Endothelial cell of umbilical vein (primary cell): ENCODE measurements around the gene TUSC2. TPM values are rescaled to one million over a fixed set of nuclear protein-coding genes. Genes with fewer than 3 reads are reported as not detected.

Experiments used
- BruUV-seq: library from RNA; stranded (reverse); fragments of 400-500 nt; replicated peaks from 2 replicates; lab custom pipeline; 2021; lab: Mats Ljungman, UMichigan
- CTCF ChIA-PET: fragments of 300-600, 350-600 bp; sonication (Branson Sonifier 250); formaldehyde crosslinking; loops from one replicate; lab custom pipeline; 2021; ENCODE audit warnings: antibody characterized with exemption, inconsistent platforms; lab: Charles Lee
- POLR2A ChIA-PET: fragments of 300-600, 350-600 bp; sonication (Branson Sonifier 250); formaldehyde crosslinking; loops from one replicate; lab custom pipeline; 2021; ENCODE audit warnings: antibody characterized with exemption, inconsistent platforms; lab: Charles Lee
- DNase-seq: peaks from one replicate; pipeline ENCODE4 v3.0.0-alpha.2; 2011; ENCODE audit warnings: low read depth, low spot score
- FAIRE-seq: peaks from 2 replicates; lab custom pipeline; 2011; peaks lifted over from hg19 to GRCh38; lab: Jason Lieb, UNC
- H2AFZ ChIP-seq: 2 replicates; pipeline ENCODE4 v1.6.0; 2012; ENCODE audit warnings: low read depth, low read length, control low read depth, inconsistent platforms
- H3K27ac ChIP-seq: 2 replicates; pipeline ENCODE4 v1.5.1; 2011; ENCODE audit warnings: low read depth, mild to moderate bottlenecking, control low read depth, low read length, moderate library complexity; ENCODE audit not compliant: insufficient read depth
- H3K27me3 ChIP-seq, 2 experiments: 2 replicates each; pipeline versions ENCODE4 v1.6.0 to v1.6.1; 2011; ENCODE audit warnings: low read length in 2 of 2, mixed read lengths in 1 of 2; ENCODE audit not compliant: control insufficient read depth in 2 of 2, insufficient read depth in 2 of 2
- H3K36me3 ChIP-seq, 2 experiments: 2 replicates in 1 of 2; 3 replicates in 1 of 2; pipeline ENCODE4 v1.5.1; 2011; ENCODE audit warnings: low read length in 2 of 2, mild to moderate bottlenecking in 1 of 2, moderate library complexity in 1 of 2; ENCODE audit not compliant: control insufficient read depth in 2 of 2, insufficient read depth in 2 of 2; ENCODE audit errors: extremely low read depth in 1 of 2
- H3K4me1 ChIP-seq: 3 replicates; pipeline ENCODE4 v1.5.1; 2011; ENCODE audit warnings: mild to moderate bottlenecking, low read length; ENCODE audit not compliant: control insufficient read depth, insufficient read depth; ENCODE audit errors: extremely low read depth
- H3K4me2 ChIP-seq: 2 replicates; pipeline ENCODE4 v1.6.1; 2011; ENCODE audit warnings: low read length, control low read depth, mixed read lengths; ENCODE audit not compliant: insufficient read depth
- H3K4me3 ChIP-seq, 3 experiments: fragments of 200-600 bp in 1 of 3; sonication (generic), shearing (Covaris generic) in 1 of 3; replicated peaks in 1 of 3; 2 replicates each; pipeline ENCODE4 v1.5.1; 2011 to 2016; ENCODE audit warnings: control low read depth in 3 of 3, low read length in 3 of 3, mild to moderate bottlenecking in 2 of 3, inconsistent platforms in 1 of 3, low read depth in 1 of 3, moderate library complexity in 1 of 3; ENCODE audit not compliant: insufficient read depth in 1 of 3
- H3K79me2 ChIP-seq: 2 replicates; pipeline ENCODE4 v1.6.0; 2012; ENCODE audit warnings: low read length, inconsistent platforms; ENCODE audit not compliant: control insufficient read depth, insufficient read depth
- H3K9ac ChIP-seq: replicated peaks from 2 replicates; pipeline ENCODE3; 2011; ENCODE audit warnings: low read length, control low read depth; ENCODE audit not compliant: insufficient read depth; ENCODE audit errors: extremely low read depth
- H3K9me1 ChIP-seq: replicated peaks from 3 replicates; pipeline ENCODE4 v1.6.0; 2011; ENCODE audit warnings: mild to moderate bottlenecking, low read length; ENCODE audit not compliant: control insufficient read depth, insufficient read depth; ENCODE audit errors: extremely low read depth
- H3K9me3 ChIP-seq: replicated peaks from 2 replicates; pipeline ENCODE4 v1.5.1; 2012; ENCODE audit warnings: low read length, inconsistent platforms; ENCODE audit not compliant: control insufficient read depth, insufficient read depth
- H4K20me1 ChIP-seq: replicated peaks from 2 replicates; pipeline ENCODE3; 2011; ENCODE audit warnings: mild to moderate bottlenecking, low read length; ENCODE audit not compliant: control insufficient read depth, insufficient read depth; ENCODE audit errors: extremely low read depth
- CTCF ChIP-seq, 2 donors: IDR thresholded peaks; 1 replicate in 1 of 2; 2 replicates in 1 of 2; pipeline ENCODE4 v1.5.1; 2011; ENCODE audit warnings: low read length in 2 of 2, mild to moderate bottlenecking in 2 of 2, moderate library complexity in 2 of 2, control low read depth in 1 of 2, inconsistent platforms in 1 of 2, low read depth in 1 of 2; ENCODE audit not compliant: insufficient read depth in 1 of 2; ENCODE audit errors: extremely low read depth in 1 of 2
- EZH2 ChIP-seq: IDR thresholded peaks from 2 replicates; pipeline ENCODE4 v1.6.1; 2012; ENCODE audit warnings: borderline replicate concordance, low read depth, mild to moderate bottlenecking, moderate library complexity, low read length, inconsistent platforms; ENCODE audit not compliant: severe bottlenecking
- FOS ChIP-seq: IDR thresholded peaks from 2 replicates; pipeline ENCODE4 v1.6.1; 2011; ENCODE audit warnings: mild to moderate bottlenecking, low read length, moderate library complexity, borderline replicate concordance; ENCODE audit not compliant: insufficient read depth
- GATA2 ChIP-seq: IDR thresholded peaks from 2 replicates; pipeline ENCODE4 v1.7.0; 2011; ENCODE audit warnings: low read depth, mild to moderate bottlenecking, moderate library complexity, mixed read lengths, low read length; ENCODE audit not compliant: insufficient read length, insufficient read depth
- JUN ChIP-seq: IDR thresholded peaks from 2 replicates; pipeline ENCODE4 v1.6.1; 2011; ENCODE audit warnings: borderline replicate concordance, low read depth; ENCODE audit not compliant: insufficient read length, insufficient read depth
- MAX ChIP-seq: IDR thresholded peaks from 2 replicates; pipeline ENCODE4 v1.6.1; 2011; ENCODE audit not compliant: insufficient read depth, insufficient read length
- MYC ChIP-seq: IDR thresholded peaks from one replicate; pipeline ENCODE4 v1.6.1; 2011; ENCODE audit warnings: mild to moderate bottlenecking, low read depth, low read length
- POLR2A ChIP-seq: IDR thresholded peaks from 2 replicates; pipeline ENCODE4 v1.6.1; 2012; ENCODE audit warnings: low read depth, mild to moderate bottlenecking, control low read depth, low read length
- POLR2AphosphoS5 ChIP-seq: IDR thresholded peaks from 2 replicates; pipeline ENCODE4 v1.6.1; 2012; ENCODE audit warnings: low read depth, mild to moderate bottlenecking, control low read depth, low read length, moderate library complexity; ENCODE audit not compliant: insufficient read depth
- dilution Hi-C: fragments of 300-500 bp; cut with MboI; formaldehyde crosslinking; loops from one replicate; pipeline ENCODE4 v1.15.0; 2019; ENCODE audit warnings: low sequenced_read_pairs; ENCODE audit not compliant: extremely low pct_ligation_motif_present
- intact Hi-C: fragments of 100-400 bp; cut with micrococcal nuclease; formaldehyde crosslinking; loops from one replicate; pipeline ENCODE4 v1.10.0; 2022
- polyA plus RNA-seq, 4 experiments: library from polyadenylated mRNA; depleted of rRNA in 3 of 4; stranded (reverse) in 3 of 4; unstranded in 1 of 4; fragments of >200 nt; gene quantifications; 2 replicates each; pipeline versions ENCODE4 v1.2.1 to v1.2.3, GENCODE V29; 2011 to 2012; ENCODE audit warnings: missing spikeins in 1 of 4
- total RNA-seq: library from RNA; stranded (reverse); gene quantifications from 2 replicates; pipeline ENCODE4 v1.2.3, GENCODE V29; 2021

The TUSC2 gene
- total and polyA plus RNA-seq, 2 donors (not counting 3 experiments of a cell fraction or from before 2014, with no cell fraction given) = 30.0 to 89.0 TPM

- Histone ChIP-seq H3K27ac (peak within 1 kb of the TSS; percentile 53), H3K4me1 (peaks cover 11% of the 10 kb centered on the region), H2AFZ (peak within 1 kb of the TSS; percentile 47), H3K4me2 (peak within 1 kb of the TSS; percentile 79), H3K4me3 (peak within 1 kb of the TSS; percentile 70 to 84 (median 76)), H3K79me2 (peaks cover 27% of the 10 kb centered on the region), H3K9me3 (no peaks in the 10 kb centered on the region), H3K9me1 (no peaks in the 10 kb centered on the region), H4K20me1 (no peaks in the 10 kb centered on the region), H3K36me3 (peaks cover 3 to 25% of the 10 kb centered on the region in 2 experiments), H3K27me3 (no peaks in the 10 kb centered on the region), H3K9ac (peak within 1 kb of the TSS; percentile 66)
- CTCF ChIA-PET = interaction anchor here (1.5 to 2.4 kb wide), 4 partner anchors 14 to 46 kb away, joined by 5 to 18 read pairs (median 8); partner anchors contain the start of gene LSMEM2
- POLR2A ChIA-PET = interaction anchor here (1.4 kb wide), 1 partner anchor 36 kb away, joined by 4 read pairs; the partner anchor contains the start of gene TUSC2
- peak; percentile 98 for DNase-seq
- BruUV-seq = TSS peak; percentile 56
- TF ChIP-seq MYC (peak; percentile 62), EZH2 (no peak), CTCF (IDR thresholded peaks at IDR 0.05; ENCODE audit: extremely low read depth in 1 of 2, insufficient read depth in 1 of 2, low read depth in 1 of 2, low read length in 2 of 2) (peak in 1 of 2 donors; percentile 6), GATA2 (no peak), JUN (no peak), MAX (peak; percentile 87), POLR2AphosphoS5 (peak; percentile 81), POLR2A (peak; percentile 81), FOS (no peak)
- peak; percentile 100 for FAIRE-seq
- intact Hi-C loops (loop anchor here (1.0 kb wide), 2 partner anchors 30 to 37 kb away; partner anchors contain the start of gene HYAL2), dilution Hi-C loops (no loop called here)
Measured at GRCh38 chr3:50292159-50293078, 35.6 kb downstream of the TUSC2 start, which contains the start of gene IFRD2. IFRD2 (minus strand) TSS chr3:50292429; CDS start chr3:50292274, 155 bp downstream.
